Nephron (organoid): ENCODE data around the gene RALGAPA2.
"Not testable (repeated sequence)": the region's sequence is repeated elsewhere in the genome, so short reads cannot be mapped to it uniquely, and the experiment has no call there.

Source experiments
- H3K27ac Mint-ChIP-seq, 3 experiments: 2 replicates each; pipeline ENCODE4 v1.8.0; 2020; ENCODE audit warnings: mixed read lengths in 3 of 3, mild to moderate bottlenecking in 2 of 3, moderate library complexity in 1 of 3
- H3K27me3 Mint-ChIP-seq: 2 replicates; pipeline ENCODE4 v1.8.0; 2021; ENCODE audit warnings: low read depth, mild to moderate bottlenecking, moderate library complexity, mixed read lengths
- H3K36me3 Mint-ChIP-seq: 2 replicates; pipeline ENCODE4 v1.8.0; 2020; ENCODE audit warnings: low read depth, mixed read lengths
- H3K4me1 Mint-ChIP-seq: 2 replicates; pipeline ENCODE4 v1.8.0; 2020; ENCODE audit warnings: mixed read lengths
- H3K4me3 Mint-ChIP-seq, 3 experiments: 2 replicates each; pipeline ENCODE4 v1.8.0; 2020; ENCODE audit warnings: mild to moderate bottlenecking in 3 of 3, mixed read lengths in 3 of 3, moderate library complexity in 2 of 3
- H3K9me3 Mint-ChIP-seq: 2 replicates; pipeline ENCODE4 v1.8.0; 2020; ENCODE audit warnings: mixed read lengths
- CTCF ChIP-seq, 3 experiments: fragments of 200-600 bp; sonication (generic); IDR thresholded peaks; one replicate each; pipeline ENCODE4 v1.5.0; 2021; ENCODE audit warnings: antibody characterized with exemption in 3 of 3; ENCODE audit not compliant: unreplicated experiment in 3 of 3

Gene RALGAPA2

DNA sequence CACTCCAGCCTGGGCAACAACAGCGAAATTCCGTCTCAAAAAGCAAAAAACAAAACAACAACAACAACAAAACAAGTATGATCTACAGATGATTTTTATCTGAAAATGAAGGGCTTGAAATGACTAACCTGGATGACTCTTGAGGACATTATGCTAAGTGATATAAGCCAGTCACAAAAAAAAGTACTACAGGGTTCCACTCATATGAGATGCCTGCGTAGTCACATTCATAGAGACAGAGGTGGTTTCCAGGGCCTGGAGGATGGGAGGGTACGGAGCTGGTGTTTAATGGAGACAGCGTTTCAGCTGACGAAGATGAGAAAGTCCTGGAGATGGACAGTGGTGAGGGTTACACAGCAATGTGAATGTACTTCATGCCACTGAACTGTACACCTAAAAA lies 352.8 kb downstream of the RALGAPA2 start:
- Mint-ChIP-seq H3K4me3 (no peak overlapping the region), H3K27me3 (peaks cover 66% of the 10 kb centered on the region), H3K4me1 (peaks cover 8% of the 10 kb centered on the region), H3K27ac (no peak overlapping the region), H3K36me3 (peaks cover 2% of the 10 kb centered on the region), H3K9me3 (peaks cover 13% of the 10 kb centered on the region)
- TF ChIP-seq CTCF (IDR thresholded peaks at IDR 0.05; ENCODE audit: unreplicated experiment in 3 of 3), result no peak

- TF ChIP-seq CTCF (IDR thresholded peaks at IDR 0.05; ENCODE audit: unreplicated experiment in 3 of 3), result no peak
- Mint-ChIP-seq H3K4me1 (peaks cover 8% of the 10 kb centered on the region), H3K27me3 (peaks cover 65% of the 10 kb centered on the region), H3K27ac (no peak overlapping the region), H3K9me3 (peaks cover 17% of the 10 kb centered on the region), H3K4me3 (no peak overlapping the region), H3K36me3 (peaks cover 6% of the 10 kb centered on the region)
These were observed 353.6 kb downstream of the RALGAPA2 start for GRCh38 chr20:20358801-20359200.

DNA sequence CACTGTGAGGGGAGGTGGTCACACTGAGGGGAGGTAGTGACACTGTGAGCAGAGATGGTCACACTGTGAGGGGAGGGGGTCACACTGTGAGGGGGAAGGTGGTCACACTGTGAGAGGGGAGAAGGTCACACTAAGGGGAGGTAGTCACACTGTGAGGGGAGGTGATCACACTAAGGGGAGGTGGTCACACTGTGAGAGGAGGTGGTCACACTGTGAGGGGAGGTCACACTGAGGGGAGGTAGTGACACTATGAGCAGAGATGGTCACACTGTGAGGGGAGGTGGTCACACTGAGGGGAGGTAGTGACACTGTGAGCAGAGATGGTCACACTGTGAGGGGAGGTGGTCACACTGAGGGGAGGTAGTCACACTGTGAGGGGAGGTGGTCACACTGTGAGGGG lies 356.9 kb downstream of the RALGAPA2 start:
- H3K36me3 Mint-ChIP-seq, result not testable (repeated sequence)
- H3K9me3 Mint-ChIP-seq, result peaks cover 42% of the 10 kb centered on the region

GRCh38 chr20:20353576-20353975 lies 358.9 kb downstream of the RALGAPA2 start:
- Mint-ChIP-seq H3K36me3 (peaks cover 6% of the 10 kb centered on the region), H3K4me3 (no peak overlapping the region), H3K27me3 (peaks cover 41% of the 10 kb centered on the region), H3K9me3 (peaks cover 40% of the 10 kb centered on the region), H3K4me1 (no peaks in the 10 kb centered on the region), H3K27ac (no peak overlapping the region)
- no peak for TF ChIP-seq CTCF (IDR thresholded peaks at IDR 0.05; ENCODE audit: unreplicated experiment in 3 of 3)

More for the DNA sequence above, 356.9 kb downstream of the RALGAPA2 start:
- H3K4me3 Mint-ChIP-seq, H3K27ac Mint-ChIP-seq, H3K4me1 Mint-ChIP-seq: not testable (repeated sequence)
- peaks cover 56% of the 10 kb centered on the region for H3K27me3 Mint-ChIP-seq

GRCh38 chr20:20344476-20344875 lies 368.0 kb downstream of the RALGAPA2 start:
- Mint-ChIP-seq H3K9me3 (peaks cover 15% of the 10 kb centered on the region), H3K27ac (no peak overlapping the region), H3K4me3 (no peak overlapping the region), H3K36me3 (no peaks in the 10 kb centered on the region), H3K27me3 (peaks cover 13% of the 10 kb centered on the region), H3K4me1 (peaks cover 20% of the 10 kb centered on the region)
- no peak for TF ChIP-seq CTCF (IDR thresholded peaks at IDR 0.05; ENCODE audit: unreplicated experiment in 3 of 3)

DNA sequence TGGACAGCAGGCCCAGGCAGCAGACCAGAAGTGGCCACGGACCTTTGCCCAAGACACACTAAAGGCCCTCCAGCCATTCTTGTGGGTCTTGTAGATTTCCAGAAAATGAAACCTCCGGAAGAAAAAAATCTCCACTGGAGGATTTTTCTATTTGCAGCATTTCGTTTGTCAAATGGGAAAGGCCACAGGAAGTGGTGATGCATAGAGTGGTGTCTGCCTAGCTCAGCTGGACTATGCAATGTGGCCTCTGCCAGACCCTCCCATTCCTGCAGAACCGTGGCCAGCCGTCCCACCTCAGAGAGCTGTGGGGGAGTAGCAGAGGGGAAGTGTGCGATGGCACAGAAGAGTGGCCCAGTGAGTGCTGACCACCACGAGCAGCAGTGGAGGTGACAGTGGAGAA lies 368.5 kb downstream of the RALGAPA2 start:
- Mint-ChIP-seq H3K27me3 (peaks cover 13% of the 10 kb centered on the region), H3K4me3 (no peak overlapping the region), H3K9me3 (peaks cover 12% of the 10 kb centered on the region), H3K36me3 (no peaks in the 10 kb centered on the region), H3K27ac (no peak overlapping the region), H3K4me1 (peaks cover 20% of the 10 kb centered on the region)
- TF ChIP-seq CTCF (IDR thresholded peaks at IDR 0.05; ENCODE audit: unreplicated experiment in 3 of 3), result no peak
